ENCODE data around the gene C12orf43. TPM values are rescaled to one million over a fixed set of nuclear protein-coding genes. Genes with fewer than 3 reads are reported as not detected.
A peak's percentile ranks its signal among the peaks of the same experiment; 100 is the strongest.

The C12orf43 gene
- total RNA-seq, 4 donors from 2014 or later: 7.0 to 32.2 (median 18.0) TPM

GRCh38 chr12:120961604-120962531 is 54.4 kb downstream of the C12orf43 start:
- 37 to 61% methylated on average over 11 to 17 of the region's 17 CpGs for whole genome bisulfite sequencing, 2 donors (ENCODE audit: low coverage in 1 of 2)
- H3K4me3 ChIP-seq: no peak overlapping the region
- intact Hi-C loops (cut with DNase I; ENCODE audit: low total_unique reads) (no loop called here), in situ Hi-C loops (cut with MboI; ENCODE audit: low pct_ligation_motif_present in 1 of 4, low pct_unique_long_range_greater_than_20kb in 1 of 4, low sequenced_read_pairs in 3 of 4) (loop anchor here in 3 of 4 donors (25.0 kb wide), 1 partner anchor 325 kb away; the partner anchor contains the start of gene CABP1 (in 3 of the 3))
- H3K27ac ChIP-seq: peak overlapping the region; percentile 83 to 89 (median 84)
- no peak for TF ChIP-seq EP300 (IDR thresholded peaks at IDR 0.05; ENCODE audit: low read depth)
- peak in 2 of 3 donors; percentile 6 to 56 for TF ChIP-seq POLR2AphosphoS5 (IDR thresholded peaks at IDR 0.05)
- peak; percentile 92 for DNase-seq
- no peaks in the 10 kb centered on the region for H3K36me3 ChIP-seq
- H3K9me3 ChIP-seq: no peaks in the 10 kb centered on the region
- H3K4me1 ChIP-seq: peaks cover 6 to 55% (median 33%) of the 10 kb centered on the region in 4 donors
- H3K27me3 ChIP-seq: no peaks in the 10 kb centered on the region

GRCh38 chr12:120960657-120961056 is 55.6 kb downstream of the C12orf43 start:
- Histone ChIP-seq H3K4me1 (peaks cover 6 to 66% (median 41%) of the 10 kb centered on the region in 4 donors), H3K27ac (peak overlapping the region; percentile 83 to 89 (median 84)), H3K9me3 (no peaks in the 10 kb centered on the region), H3K4me3 (no peak overlapping the region), H3K27me3 (no peaks in the 10 kb centered on the region), H3K36me3 (no peaks in the 10 kb centered on the region)
- WGBS, 2 donors (ENCODE audit: low coverage in 1 of 2): 46 to 54% methylated on average over 2 to 7 of the region's 7 CpGs
- in situ Hi-C loops (cut with MboI; ENCODE audit: low pct_ligation_motif_present in 1 of 4, low pct_unique_long_range_greater_than_20kb in 1 of 4, low sequenced_read_pairs in 3 of 4): loop anchor here in 3 of 4 donors (25.0 kb wide), 1 partner anchor 323 kb away; the partner anchor contains the start of gene CABP1 (in 3 of the 3)
- TF ChIP-seq POLR2AphosphoS5 (IDR thresholded peaks at IDR 0.05): no peak
- TF ChIP-seq EP300 (IDR thresholded peaks at IDR 0.05; ENCODE audit: low read depth): no peak
- peak in 1 of 5 experiments; percentile 23 for TF ChIP-seq CTCF (IDR thresholded peaks at IDR 0.05)
- intact Hi-C loops (cut with DNase I; ENCODE audit: low total_unique reads): no loop called here
- no peak for DNase-seq

GRCh38 chr12:120959111-120959878 is 57.0 kb downstream of the C12orf43 start:
- TF ChIP-seq CTCF (IDR thresholded peaks at IDR 0.05) (no peak), POLR2A (IDR thresholded peaks at IDR 0.05) (no peak), EP300 (IDR thresholded peaks at IDR 0.05; ENCODE audit: low read depth) (no peak), POLR2AphosphoS5 (IDR thresholded peaks at IDR 0.05) (no peak)
- in situ Hi-C loops (cut with MboI; ENCODE audit: low pct_ligation_motif_present in 1 of 4, low pct_unique_long_range_greater_than_20kb in 1 of 4, low sequenced_read_pairs in 3 of 4) (loop anchor here in 3 of 4 donors (25.0 kb wide), 1 partner anchor 322 kb away; the partner anchor contains the start of gene CABP1 (in 3 of the 3)), intact Hi-C loops (cut with DNase I; ENCODE audit: low total_unique reads) (no loop called here)
- H3K4me1 ChIP-seq: peaks cover 6 to 69% (median 41%) of the 10 kb centered on the region in 4 donors
- H3K4me3 ChIP-seq: peak overlapping the region in 1 of 4 donors; percentile 10
- DNase-seq: no peak
- no peaks in the 10 kb centered on the region for H3K27me3 ChIP-seq
- WGBS, 2 donors (ENCODE audit: low coverage in 1 of 2): 47 to 61% methylated on average over 5 to 13 of the region's 13 CpGs
- peak overlapping the region; percentile 83 to 89 (median 84) for H3K27ac ChIP-seq
- no peaks in the 10 kb centered on the region for H3K9me3 ChIP-seq
- no peaks in the 10 kb centered on the region for H3K36me3 ChIP-seq

- Histone ChIP-seq H3K9me3 (no peaks in the 10 kb centered on the region), H3K4me3 (no peak overlapping the region), H3K27ac (peak overlapping the region; percentile 75 to 89 (median 84)), H3K36me3 (no peaks in the 10 kb centered on the region), H3K4me1 (peaks cover 6 to 50% (median 37%) of the 10 kb centered on the region in 4 donors), H3K27me3 (no peaks in the 10 kb centered on the region)
- peak; percentile 72 for DNase-seq
- intact Hi-C loops (cut with DNase I; ENCODE audit: low total_unique reads): no loop called here
- TF ChIP-seq POLR2A (IDR thresholded peaks at IDR 0.05) (peak; percentile 53), CTCF (IDR thresholded peaks at IDR 0.05) (no peak), EP300 (IDR thresholded peaks at IDR 0.05; ENCODE audit: low read depth) (no peak), POLR2AphosphoS5 (IDR thresholded peaks at IDR 0.05) (peak in 1 of 3 donors; percentile 66)
- in situ Hi-C loops (cut with MboI; ENCODE audit: low pct_ligation_motif_present in 1 of 4, low pct_unique_long_range_greater_than_20kb in 1 of 4, low sequenced_read_pairs in 3 of 4): loop anchor here in 3 of 4 donors (25.0 kb wide), 1 partner anchor 319 kb away; the partner anchor contains the start of gene CABP1 (in 3 of the 3)
- 20 to 64% methylated on average over 1 to 5 of the region's 5 CpGs for WGBS, 2 donors (ENCODE audit: low coverage in 1 of 2)
These were observed 59.5 kb downstream of the C12orf43 start for GRCh38 chr12:120956579-120957300.
